ENCODE data around the gene DSN1.

DNA sequence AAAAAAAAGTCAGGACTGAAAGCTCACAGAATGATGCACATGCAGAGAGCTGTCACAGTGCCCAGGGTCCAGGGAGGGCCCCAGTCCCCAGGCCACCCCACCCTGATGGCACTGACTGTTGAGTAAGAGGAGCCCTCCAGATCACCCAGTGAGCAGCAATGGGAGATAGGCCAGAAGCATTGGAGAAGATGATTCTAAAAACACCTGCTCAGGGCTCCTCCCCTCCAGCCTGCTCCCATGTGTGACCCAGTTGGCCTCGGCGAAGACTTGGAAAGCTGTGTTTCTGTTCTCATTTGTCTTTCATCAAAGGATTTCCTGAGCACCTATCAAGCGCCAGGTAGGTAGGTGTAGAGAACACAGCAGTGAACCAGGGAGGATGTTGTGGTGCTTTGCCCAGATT, 43.9 kb upstream of the DSN1 start:
- TF ChIP-seq CTCF (IDR thresholded peaks at IDR 0.05; ENCODE audit: low read depth, low read length, missing input control) (no peak), YY1 (IDR thresholded peaks at IDR 0.05) (no peak), GABPA (IDR thresholded peaks at IDR 0.05 in 1 of 2, conservative IDR thresholded peaks at IDR 0.05 in 1 of 2) (no peak), JUND (IDR thresholded peaks at IDR 0.05) (no peak)
- TF ChIP-seq, protein P1, sequence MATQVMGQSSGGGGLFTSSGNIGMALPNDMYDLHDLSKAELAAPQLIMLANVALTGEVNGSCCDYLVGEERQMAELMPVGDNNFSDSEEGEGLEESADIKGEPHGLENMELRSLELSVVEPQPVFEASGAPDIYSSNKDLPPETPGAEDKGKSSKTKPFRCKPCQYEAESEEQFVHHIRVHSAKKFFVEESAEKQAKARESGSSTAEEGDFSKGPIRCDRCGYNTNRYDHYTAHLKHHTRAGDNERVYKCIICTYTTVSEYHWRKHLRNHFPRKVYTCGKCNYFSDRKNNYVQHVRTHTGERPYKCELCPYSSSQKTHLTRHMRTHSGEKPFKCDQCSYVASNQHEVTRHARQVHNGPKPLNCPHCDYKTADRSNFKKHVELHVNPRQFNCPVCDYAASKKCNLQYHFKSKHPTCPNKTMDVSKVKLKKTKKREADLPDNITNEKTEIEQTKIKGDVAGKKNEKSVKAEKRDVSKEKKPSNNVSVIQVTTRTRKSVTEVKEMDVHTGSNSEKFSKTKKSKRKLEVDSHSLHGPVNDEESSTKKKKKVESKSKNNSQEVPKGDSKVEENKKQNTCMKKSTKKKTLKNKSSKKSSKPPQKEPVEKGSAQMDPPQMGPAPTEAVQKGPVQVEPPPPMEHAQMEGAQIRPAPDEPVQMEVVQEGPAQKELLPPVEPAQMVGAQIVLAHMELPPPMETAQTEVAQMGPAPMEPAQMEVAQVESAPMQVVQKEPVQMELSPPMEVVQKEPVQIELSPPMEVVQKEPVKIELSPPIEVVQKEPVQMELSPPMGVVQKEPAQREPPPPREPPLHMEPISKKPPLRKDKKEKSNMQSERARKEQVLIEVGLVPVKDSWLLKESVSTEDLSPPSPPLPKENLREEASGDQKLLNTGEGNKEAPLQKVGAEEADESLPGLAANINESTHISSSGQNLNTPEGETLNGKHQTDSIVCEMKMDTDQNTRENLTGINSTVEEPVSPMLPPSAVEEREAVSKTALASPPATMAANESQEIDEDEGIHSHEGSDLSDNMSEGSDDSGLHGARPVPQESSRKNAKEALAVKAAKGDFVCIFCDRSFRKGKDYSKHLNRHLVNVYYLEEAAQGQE (IDR thresholded peaks at IDR 0.05), result no peak
- TF ChIP-seq, protein P2, sequence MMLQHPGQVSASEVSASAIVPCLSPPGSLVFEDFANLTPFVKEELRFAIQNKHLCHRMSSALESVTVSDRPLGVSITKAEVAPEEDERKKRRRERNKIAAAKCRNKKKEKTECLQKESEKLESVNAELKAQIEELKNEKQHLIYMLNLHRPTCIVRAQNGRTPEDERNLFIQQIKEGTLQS (IDR thresholded peaks at IDR 0.05), result no peak
